CD8-positive, alpha-beta memory T cell (primary cell): ENCODE results near the gene KIRREL1. TPM values are rescaled to one million over a fixed set of nuclear protein-coding genes. Genes with fewer than 3 reads are reported as not detected.

ENCODE experiments used
- CTCF ChIA-PET: fragments of 350-600 bp; sonication (Branson Sonifier 250); formaldehyde crosslinking; loops from one replicate; lab custom pipeline; 2021; ENCODE audit warnings: antibody characterized with exemption; lab: Charles Lee
- POLR2A ChIA-PET: fragments of 350-600 bp; sonication (Branson Sonifier 250); formaldehyde crosslinking; loops from one replicate; lab custom pipeline; 2021; ENCODE audit warnings: antibody characterized with exemption; lab: Charles Lee
- DNase-seq, 5 donors: peaks; one replicate each; pipeline versions ENCODE4 v3.0.0 to v3.0.0-alpha.2; 2020 to 2022; ENCODE audit warnings: mixed read lengths in 1 of 5
- H3K27ac ChIP-seq: one replicate; pipeline ENCODE4 v1.7.0; 2013; ENCODE audit warnings: low read depth, mild to moderate bottlenecking, low read length, moderate library complexity
- H3K27me3 ChIP-seq: 2 replicates; pipeline ENCODE4 v1.7.0; 2013; ENCODE audit warnings: low read length, mild to moderate bottlenecking; ENCODE audit not compliant: insufficient read depth, poor library complexity, severe bottlenecking
- H3K36me3 ChIP-seq: 2 replicates; pipeline ENCODE4 v1.7.0; 2013; ENCODE audit warnings: mild to moderate bottlenecking, low read length, moderate library complexity; ENCODE audit not compliant: insufficient read depth
- H3K4me1 ChIP-seq: 2 replicates; pipeline ENCODE4 v1.7.0; 2013; ENCODE audit warnings: mild to moderate bottlenecking, low read length, moderate library complexity; ENCODE audit not compliant: insufficient read depth
- H3K4me3 ChIP-seq: 2 replicates; pipeline ENCODE4 v1.7.0; 2013; ENCODE audit warnings: mild to moderate bottlenecking, low read length
- H3K9me3 ChIP-seq: 2 replicates; pipeline ENCODE4 v1.7.0; 2013; ENCODE audit warnings: mild to moderate bottlenecking, low read length
- H3K27ac Mint-ChIP-seq, 8 donors: one replicate each; pipeline ENCODE4 v1.8.0; 2020 to 2021; ENCODE audit warnings: mixed read lengths in 8 of 8, mild to moderate bottlenecking in 6 of 8, inconsistent platforms in 3 of 8, moderate library complexity in 3 of 8
- H3K27me3 Mint-ChIP-seq, 2 donors: one replicate each; pipeline ENCODE4 v1.8.0; 2020 to 2021; ENCODE audit warnings: mixed read lengths in 2 of 2, mild to moderate bottlenecking in 1 of 2, moderate library complexity in 1 of 2
- H3K36me3 Mint-ChIP-seq, 3 donors: one replicate each; pipeline ENCODE4 v1.8.0; 2020 to 2021; ENCODE audit warnings: mixed read lengths in 3 of 3, inconsistent platforms in 1 of 3, mild to moderate bottlenecking in 1 of 3
- H3K4me1 Mint-ChIP-seq, 3 donors: one replicate each; pipeline ENCODE4 v1.8.0; 2020 to 2021; ENCODE audit warnings: mixed read lengths in 3 of 3, inconsistent platforms in 1 of 3, mild to moderate bottlenecking in 1 of 3
- H3K4me3 Mint-ChIP-seq, 7 donors: one replicate each; pipeline ENCODE4 v1.8.0; 2020 to 2021; ENCODE audit warnings: mixed read lengths in 7 of 7, mild to moderate bottlenecking in 6 of 7, moderate library complexity in 4 of 7, inconsistent platforms in 2 of 7
- H3K9me3 Mint-ChIP-seq, 5 donors: one replicate each; pipeline ENCODE4 v1.8.0; 2020 to 2022; ENCODE audit warnings: mixed read lengths in 5 of 5, mild to moderate bottlenecking in 3 of 5, moderate library complexity in 2 of 5, inconsistent platforms in 1 of 5
- polyA plus RNA-seq: library from polyadenylated mRNA; unstranded; fragments of 300-500 nt; fragmentation: Illumina TruSeq; gene quantifications from one replicate; pipeline ENCODE4 v1.2.3, GENCODE V29; 2021
- total RNA-seq, 2 experiments: library from RNA; stranded (reverse); gene quantifications; one replicate each; pipeline ENCODE4 v1.2.3, GENCODE V29; 2021

KIRREL1 gene
- total and polyA plus RNA-seq, 3 experiments from 2014 or later, result 0.04 TPM; not detected in 2

- CTCF ChIA-PET, result no interaction called here
- no peaks in the 10 kb centered on the region for H3K4me1 ChIP-seq
- Mint-ChIP-seq H3K9me3 (no peaks in the 10 kb centered on the region), H3K36me3 (no peaks in the 10 kb centered on the region), H3K4me3 (no peak overlapping the region), H3K27ac (no peak overlapping the region), H3K4me1 (peaks cover 0 to 4% (median 0%) of the 10 kb centered on the region in 3 donors), H3K27me3 (peaks cover 1 to 6% of the 10 kb centered on the region in 2 donors)
- no peaks in the 10 kb centered on the region for H3K36me3 ChIP-seq
- no peaks in the 10 kb centered on the region for H3K9me3 ChIP-seq
- POLR2A ChIA-PET, result no interaction called here
- H3K4me3 ChIP-seq, result no peak overlapping the region
- DNase-seq, result no peak
- no peaks in the 10 kb centered on the region for H3K27me3 ChIP-seq
- H3K27ac ChIP-seq, result no peak overlapping the region
Measured at GRCh38 chr1:158098256-158098655, 104.8 kb downstream of the KIRREL1 start.

GRCh38 chr1:158099185-158099584, 105.7 kb downstream of the KIRREL1 start:
- Histone ChIP-seq H3K4me1 (no peaks in the 10 kb centered on the region), H3K27ac (no peak overlapping the region), H3K4me3 (no peak overlapping the region), H3K36me3 (no peaks in the 10 kb centered on the region), H3K9me3 (no peaks in the 10 kb centered on the region), H3K27me3 (no peaks in the 10 kb centered on the region)
- POLR2A ChIA-PET, result no interaction called here
- H3K36me3 Mint-ChIP-seq, result no peaks in the 10 kb centered on the region
- CTCF ChIA-PET, result no interaction called here
- no peak for DNase-seq
- no peaks in the 10 kb centered on the region for H3K9me3 Mint-ChIP-seq
- H3K27me3 Mint-ChIP-seq, result peaks cover 0 to 1% of the 10 kb centered on the region in 2 donors
- peaks cover 0 to 4% (median 0%) of the 10 kb centered on the region in 3 donors for H3K4me1 Mint-ChIP-seq
- peak overlapping the region in 1 of 8 donors; percentile 19 for H3K27ac Mint-ChIP-seq
- H3K4me3 Mint-ChIP-seq, result no peak overlapping the region

GRCh38 chr1:158100498-158100897, 107.1 kb downstream of the KIRREL1 start:
- no peaks in the 10 kb centered on the region for H3K36me3 Mint-ChIP-seq
- DNase-seq, result no peak
- H3K27ac ChIP-seq, result no peak overlapping the region
- no peaks in the 10 kb centered on the region for H3K36me3 ChIP-seq
- H3K9me3 ChIP-seq, result no peaks in the 10 kb centered on the region
- no peak overlapping the region for H3K4me3 Mint-ChIP-seq
- no peaks in the 10 kb centered on the region for H3K27me3 ChIP-seq
- H3K9me3 Mint-ChIP-seq, result no peaks in the 10 kb centered on the region
- ChIA-PET CTCF (no interaction called here), POLR2A (no interaction called here)
- no peaks in the 10 kb centered on the region for H3K4me1 ChIP-seq
- peaks cover 0 to 4% (median 0%) of the 10 kb centered on the region in 3 donors for H3K4me1 Mint-ChIP-seq
- H3K27me3 Mint-ChIP-seq, result peaks cover 1 to 6% of the 10 kb centered on the region in 2 donors
- no peak overlapping the region for H3K27ac Mint-ChIP-seq
- H3K4me3 ChIP-seq, result no peak overlapping the region

- Histone ChIP-seq H3K4me1 (no peaks in the 10 kb centered on the region), H3K4me3 (no peak overlapping the region), H3K36me3 (no peaks in the 10 kb centered on the region), H3K27me3 (no peaks in the 10 kb centered on the region), H3K27ac (no peak overlapping the region), H3K9me3 (no peaks in the 10 kb centered on the region)
- no peak for DNase-seq
- ChIA-PET POLR2A (no interaction called here), CTCF (no interaction called here)
- H3K4me1 Mint-ChIP-seq, result peaks cover 0 to 4% (median 0%) of the 10 kb centered on the region in 3 donors
- H3K27ac Mint-ChIP-seq, result peak overlapping the region in 1 of 8 donors; percentile 5
- no peak overlapping the region for H3K4me3 Mint-ChIP-seq
- H3K36me3 Mint-ChIP-seq, result no peaks in the 10 kb centered on the region
- H3K27me3 Mint-ChIP-seq, result peaks cover 3 to 13% of the 10 kb centered on the region in 2 donors
- no peaks in the 10 kb centered on the region for H3K9me3 Mint-ChIP-seq
Measured at GRCh38 chr1:158101455-158101854, 108.0 kb downstream of the KIRREL1 start.

- H3K4me1 ChIP-seq, result no peaks in the 10 kb centered on the region
- POLR2A ChIA-PET, result no interaction called here
- no peak overlapping the region for H3K4me3 ChIP-seq
- no peak overlapping the region for H3K27ac ChIP-seq
- H3K27me3 ChIP-seq, result no peaks in the 10 kb centered on the region
- DNase-seq, result no peak
- CTCF ChIA-PET, result no interaction called here
- Mint-ChIP-seq H3K4me3 (no peak overlapping the region), H3K9me3 (no peaks in the 10 kb centered on the region), H3K36me3 (no peaks in the 10 kb centered on the region), H3K27ac (peak overlapping the region in 3 of 8 donors; percentile 5 to 43 (median 38)), H3K27me3 (peaks cover 3 to 13% of the 10 kb centered on the region in 2 donors), H3K4me1 (peaks cover 0 to 4% (median 0%) of the 10 kb centered on the region in 3 donors)
- H3K36me3 ChIP-seq, result no peaks in the 10 kb centered on the region
- H3K9me3 ChIP-seq, result no peaks in the 10 kb centered on the region
Measured at GRCh38 chr1:158101927-158102326, 108.5 kb downstream of the KIRREL1 start.

- no peak overlapping the region for H3K27ac Mint-ChIP-seq
- no peak for DNase-seq
- ChIA-PET POLR2A (no interaction called here), CTCF (no interaction called here)
- peaks cover 0 to 4% (median 0%) of the 10 kb centered on the region in 3 donors for H3K4me1 Mint-ChIP-seq
- Histone ChIP-seq H3K9me3 (no peaks in the 10 kb centered on the region), H3K27me3 (no peaks in the 10 kb centered on the region), H3K4me1 (no peaks in the 10 kb centered on the region), H3K4me3 (no peak overlapping the region), H3K36me3 (no peaks in the 10 kb centered on the region), H3K27ac (no peak overlapping the region)
- no peaks in the 10 kb centered on the region for H3K9me3 Mint-ChIP-seq
- H3K4me3 Mint-ChIP-seq, result no peak overlapping the region
- H3K27me3 Mint-ChIP-seq, result peaks cover 3 to 17% of the 10 kb centered on the region in 2 donors
- no peaks in the 10 kb centered on the region for H3K36me3 Mint-ChIP-seq
Measured at GRCh38 chr1:158102881-158103674, 109.6 kb downstream of the KIRREL1 start.

GRCh38 chr1:158103861-158104522, 110.5 kb downstream of the KIRREL1 start:
- no peak overlapping the region for H3K27ac ChIP-seq
- POLR2A ChIA-PET, result no interaction called here
- H3K27me3 ChIP-seq, result no peaks in the 10 kb centered on the region
- Mint-ChIP-seq H3K4me1 (peaks cover 0 to 4% (median 0%) of the 10 kb centered on the region in 3 donors), H3K9me3 (no peaks in the 10 kb centered on the region), H3K27me3 (peaks cover 1 to 17% of the 10 kb centered on the region in 2 donors), H3K36me3 (no peaks in the 10 kb centered on the region), H3K4me3 (no peak overlapping the region), H3K27ac (peak overlapping the region in 1 of 8 donors; percentile 51)
- H3K4me3 ChIP-seq, result no peak overlapping the region
- no peaks in the 10 kb centered on the region for H3K4me1 ChIP-seq
- H3K9me3 ChIP-seq, result no peaks in the 10 kb centered on the region
- no peak for DNase-seq
- CTCF ChIA-PET, result no interaction called here
- no peaks in the 10 kb centered on the region for H3K36me3 ChIP-seq

- no peak overlapping the region for H3K4me3 ChIP-seq
- H3K27me3 Mint-ChIP-seq, result peaks cover 3 to 17% of the 10 kb centered on the region in 2 donors
- no peaks in the 10 kb centered on the region for H3K27me3 ChIP-seq
- peaks cover 0 to 4% (median 0%) of the 10 kb centered on the region in 3 donors for H3K4me1 Mint-ChIP-seq
- no peaks in the 10 kb centered on the region for H3K36me3 ChIP-seq
- ChIA-PET CTCF (interaction anchor here (1.4 kb wide), 1 partner anchor 15 kb away, joined by 3 read pairs; no protein-coding TSS in a partner anchor), POLR2A (no interaction called here)
- H3K27ac ChIP-seq, result no peak overlapping the region
- no peaks in the 10 kb centered on the region for H3K36me3 Mint-ChIP-seq
- H3K4me1 ChIP-seq, result no peaks in the 10 kb centered on the region
- no peaks in the 10 kb centered on the region for H3K9me3 ChIP-seq
- no peak overlapping the region for H3K27ac Mint-ChIP-seq
- DNase-seq, result no peak
- no peak overlapping the region for H3K4me3 Mint-ChIP-seq
- H3K9me3 Mint-ChIP-seq, result peaks cover 0 to under 1% (median 0%) of the 10 kb centered on the region in 5 donors
Measured at GRCh38 chr1:158104891-158105290, 111.4 kb downstream of the KIRREL1 start.
